SK-N-SH (cell line): ENCODE measurements around the gene CLDN9.

Source experiments
- RCOR1 ChIP-seq: fragments of 150-350 bp; IDR thresholded peaks from 2 replicates; pipeline ENCODE4 v1.6.1; 2017; ENCODE audit warnings: antibody characterized with exemption, low read length
- SIN3A ChIP-seq: IDR thresholded peaks from 2 replicates; pipeline ENCODE4 v1.6.1; 2012; ENCODE audit warnings: low read depth, mild to moderate bottlenecking, low read length, moderate library complexity, borderline replicate concordance
- TF ChIP-seq, protein P1 (sequence below): fragments of 200-600 bp; sonication (generic); IDR thresholded peaks from 2 replicates; pipeline ENCODE4 v1.6.1; 2017; ENCODE audit warnings: antibody characterized with exemption, mild to moderate bottlenecking, moderate library complexity

DNA sequence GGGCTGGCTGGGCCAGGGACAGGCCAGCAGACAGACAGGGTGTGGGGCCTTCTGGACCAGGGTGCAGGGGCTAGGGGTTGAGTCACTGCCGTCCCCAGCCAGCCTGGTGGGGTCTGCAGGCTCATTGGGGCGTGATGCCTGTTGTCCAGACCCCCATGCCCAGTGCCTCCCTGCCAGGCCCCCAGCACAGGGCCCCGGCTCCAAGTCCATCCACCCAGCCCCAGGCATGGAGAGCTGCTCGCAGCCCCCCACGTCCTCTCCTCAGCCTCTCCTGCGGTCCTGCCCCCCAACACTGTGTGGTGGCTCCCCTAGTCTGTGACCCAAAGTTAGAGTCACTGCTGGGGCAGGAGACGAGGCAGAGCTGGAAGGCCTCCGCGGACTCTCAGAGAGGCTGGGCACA is 25.4 kb upstream of the CLDN9 start:
- TF ChIP-seq, protein P1, sequence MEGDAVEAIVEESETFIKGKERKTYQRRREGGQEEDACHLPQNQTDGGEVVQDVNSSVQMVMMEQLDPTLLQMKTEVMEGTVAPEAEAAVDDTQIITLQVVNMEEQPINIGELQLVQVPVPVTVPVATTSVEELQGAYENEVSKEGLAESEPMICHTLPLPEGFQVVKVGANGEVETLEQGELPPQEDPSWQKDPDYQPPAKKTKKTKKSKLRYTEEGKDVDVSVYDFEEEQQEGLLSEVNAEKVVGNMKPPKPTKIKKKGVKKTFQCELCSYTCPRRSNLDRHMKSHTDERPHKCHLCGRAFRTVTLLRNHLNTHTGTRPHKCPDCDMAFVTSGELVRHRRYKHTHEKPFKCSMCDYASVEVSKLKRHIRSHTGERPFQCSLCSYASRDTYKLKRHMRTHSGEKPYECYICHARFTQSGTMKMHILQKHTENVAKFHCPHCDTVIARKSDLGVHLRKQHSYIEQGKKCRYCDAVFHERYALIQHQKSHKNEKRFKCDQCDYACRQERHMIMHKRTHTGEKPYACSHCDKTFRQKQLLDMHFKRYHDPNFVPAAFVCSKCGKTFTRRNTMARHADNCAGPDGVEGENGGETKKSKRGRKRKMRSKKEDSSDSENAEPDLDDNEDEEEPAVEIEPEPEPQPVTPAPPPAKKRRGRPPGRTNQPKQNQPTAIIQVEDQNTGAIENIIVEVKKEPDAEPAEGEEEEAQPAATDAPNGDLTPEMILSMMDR: no peak
- TF ChIP-seq SIN3A (no peak), RCOR1 (no peak)
